WTC11 (cell line): Measurements from ENCODE around the gene ZNF423. TPM values are rescaled to one million over a fixed set of nuclear protein-coding genes. Genes with fewer than 3 reads are reported as not detected.

Experiments
- ATAC-seq: fragments of 200-7000 bp; cut with Tn5 transposase; 2 replicates; pipeline ENCODE4 v1.10.0; 2021; ENCODE audit warnings: mild to moderate bottlenecking, moderate library complexity
- CTCF ChIA-PET: fragments of 300-600 bp; sonication (Branson Sonifier 250); formaldehyde crosslinking; loops from one replicate; lab custom pipeline; 2021; ENCODE audit warnings: antibody characterized with exemption; lab: Charles Lee
- POLR2A ChIA-PET: fragments of 350-600 bp; sonication (Branson Sonifier 250); formaldehyde crosslinking; loops from one replicate; lab custom pipeline; 2021; ENCODE audit warnings: antibody characterized with exemption; lab: Charles Lee
- DNase-seq: peaks from one replicate; pipeline ENCODE4 v3.0.0; 2021; ENCODE audit warnings: low spot score
- H3K27ac Mint-ChIP-seq: 2 replicates; pipeline ENCODE4 v1.8.0; 2021; ENCODE audit warnings: mixed read lengths
- H3K27me3 Mint-ChIP-seq: 2 replicates; pipeline ENCODE4 v1.8.0; 2021; ENCODE audit warnings: low read depth, mild to moderate bottlenecking, moderate library complexity, mixed read lengths
- H3K36me3 Mint-ChIP-seq: 2 replicates; pipeline ENCODE4 v1.8.0; 2021; ENCODE audit warnings: mixed read lengths
- H3K4me1 Mint-ChIP-seq: 2 replicates; pipeline ENCODE4 v1.8.0; 2022; ENCODE audit warnings: mixed read lengths
- H3K4me3 Mint-ChIP-seq: 2 replicates; pipeline ENCODE4 v1.8.0; 2021; ENCODE audit warnings: mild to moderate bottlenecking, moderate library complexity, mixed read lengths
- H3K9me3 Mint-ChIP-seq: 2 replicates; pipeline ENCODE4 v1.8.0; 2021; ENCODE audit warnings: mixed read lengths
- ATF1 ChIP-seq: sonication (generic); formaldehyde crosslinking; IDR thresholded peaks from 2 replicates; pipeline ENCODE4 v1.8.1; 2023; ENCODE audit warnings: mild to moderate bottlenecking, moderate library complexity, missing genetic modification reagents
- CREM ChIP-seq: sonication (generic); formaldehyde crosslinking; IDR thresholded peaks from 2 replicates; pipeline ENCODE4 v1.8.1; 2022; ENCODE audit warnings: mild to moderate bottlenecking, missing genetic modification reagents, moderate library complexity
- ETV6 ChIP-seq: sonication (generic); formaldehyde crosslinking; IDR thresholded peaks from 2 replicates; pipeline ENCODE4 v1.8.1; 2022; ENCODE audit warnings: mild to moderate bottlenecking, missing genetic modification reagents
- FOXP1 ChIP-seq: sonication (generic); formaldehyde crosslinking; IDR thresholded peaks from 2 replicates; pipeline ENCODE4 v1.8.0; 2022; ENCODE audit warnings: missing genetic modification reagents, mild to moderate bottlenecking, moderate library complexity, borderline replicate concordance
- GTF2I ChIP-seq: fragments of 250-450 bp; sonication (Bioruptor Pico); conservative IDR thresholded peaks from 2 replicates; pipeline ENCODE4 v1.4.0; 2021; ENCODE audit warnings: mild to moderate bottlenecking
- HMGA2 ChIP-seq: fragments of 250-450 bp; sonication (Bioruptor Pico); IDR thresholded peaks from 2 replicates; pipeline ENCODE4 v1.4.0; 2021; ENCODE audit warnings: mild to moderate bottlenecking, moderate library complexity
- JUN ChIP-seq: sonication (generic); formaldehyde crosslinking; IDR thresholded peaks from 2 replicates; pipeline ENCODE4 v1.8.0; 2023; ENCODE audit warnings: mild to moderate bottlenecking, missing genetic modification reagents
- NFYB ChIP-seq: sonication (generic); formaldehyde crosslinking; conservative IDR thresholded peaks from 2 replicates; pipeline ENCODE4 v1.8.0; 2022; ENCODE audit warnings: low read depth, missing genetic modification reagents
- RELA ChIP-seq: sonication (generic); formaldehyde crosslinking; IDR thresholded peaks from 2 replicates; pipeline ENCODE4 v1.8.1; 2022; ENCODE audit warnings: missing genetic modification reagents, mild to moderate bottlenecking, borderline replicate concordance
- RORB ChIP-seq: fragments of 250-450 bp; sonication (Bioruptor Pico); IDR thresholded peaks from 2 replicates; pipeline ENCODE4 v1.9.0; 2021; ENCODE audit warnings: mild to moderate bottlenecking
- ZNF263 ChIP-seq: sonication (generic); formaldehyde crosslinking; IDR thresholded peaks from 2 replicates; pipeline ENCODE4 v1.8.1; 2022; ENCODE audit warnings: low read depth, mild to moderate bottlenecking, moderate library complexity, missing genetic modification reagents
- ZNF416 ChIP-seq: fragments of 250-450 bp; sonication (Bioruptor Pico); IDR thresholded peaks from 2 replicates; pipeline ENCODE4 v1.9.0; 2021; ENCODE audit warnings: mild to moderate bottlenecking, inconsistent platforms
- total RNA-seq: library from RNA; stranded (reverse); gene quantifications from 3 replicates; pipeline ENCODE4 v1.2.3, GENCODE V29; 2021
- TF ChIP-seq, protein P1 (sequence below): sonication (generic); formaldehyde crosslinking; IDR thresholded peaks from 2 replicates; pipeline ENCODE4 v1.8.0; 2023; ENCODE audit warnings: mild to moderate bottlenecking, missing genetic modification reagents
- TF ChIP-seq, protein P2 (sequence below): fragments of 250-450 bp; sonication (Bioruptor Pico); IDR thresholded peaks from 2 replicates; pipeline ENCODE4 v1.9.0; 2021; ENCODE audit warnings: mild to moderate bottlenecking
- TF ChIP-seq, protein P3 (sequence below): fragments of 250-450 bp; sonication (Bioruptor Pico); IDR thresholded peaks from 2 replicates; pipeline ENCODE4 v1.9.0; 2021; ENCODE audit warnings: moderate library complexity, mild to moderate bottlenecking, inconsistent platforms, borderline replicate concordance
- TF ChIP-seq, protein P4 (sequence below): sonication (generic); formaldehyde crosslinking; IDR thresholded peaks from 2 replicates; pipeline ENCODE4 v1.8.0; 2023; ENCODE audit warnings: missing genetic modification reagents
- TF ChIP-seq, protein P5 (sequence below): sonication (generic); formaldehyde crosslinking; IDR thresholded peaks from 2 replicates; pipeline ENCODE4 v1.8.1; 2023; ENCODE audit warnings: mild to moderate bottlenecking, moderate library complexity, missing genetic modification reagents
- TF ChIP-seq, protein P6 (sequence below): sonication (generic); formaldehyde crosslinking; conservative IDR thresholded peaks from 2 replicates; pipeline ENCODE4 v1.8.1; 2022; ENCODE audit warnings: mild to moderate bottlenecking, missing genetic modification reagents
- TF ChIP-seq, protein P7 (sequence below): sonication (generic); formaldehyde crosslinking; IDR thresholded peaks from 2 replicates; pipeline ENCODE4 v1.8.1; 2022; ENCODE audit warnings: low read depth, missing genetic modification reagents, borderline replicate concordance
- TF ChIP-seq, protein P8 (sequence below): sonication (generic); formaldehyde crosslinking; IDR thresholded peaks from 2 replicates; pipeline ENCODE4 v1.8.1; 2022; ENCODE audit warnings: low read depth, mild to moderate bottlenecking, moderate library complexity, missing genetic modification reagents, borderline replicate concordance

The ZNF423 gene
- total RNA-seq, 1 experiment from 2014 or later, result 38.8 TPM

DNA sequence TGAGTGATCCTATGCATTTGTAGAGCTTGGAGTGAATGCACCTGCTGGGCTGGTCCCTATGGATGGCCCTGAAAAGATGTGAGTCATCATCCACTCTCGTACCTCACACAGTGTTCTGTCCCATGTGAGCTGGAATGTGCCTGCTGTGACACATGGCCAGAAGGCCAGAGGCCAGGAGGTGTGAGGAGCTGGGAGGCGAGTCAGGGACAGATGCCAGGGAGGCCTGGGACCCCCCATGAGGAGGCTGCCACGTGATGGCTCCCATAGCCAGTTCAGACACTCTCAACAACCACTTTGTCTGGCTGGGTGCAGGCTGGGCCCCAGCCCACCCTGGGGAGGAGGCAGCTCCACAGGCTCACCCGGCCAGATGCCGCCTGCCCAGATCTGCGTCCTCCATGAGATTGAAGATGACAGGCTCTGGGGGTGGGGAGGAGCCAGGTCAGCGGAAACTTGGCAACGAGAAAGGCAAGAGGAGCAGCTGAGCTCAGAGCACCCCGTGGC is 313.5 kb downstream of the ZNF423 start:
- Mint-ChIP-seq H3K36me3 (no peaks in the 10 kb centered on the region), H3K27me3 (no peaks in the 10 kb centered on the region), H3K27ac (no peak overlapping the region), H3K4me1 (peaks cover 49% of the 10 kb centered on the region), H3K9me3 (no peaks in the 10 kb centered on the region), H3K4me3 (no peak overlapping the region)
- TF ChIP-seq, protein P1, sequence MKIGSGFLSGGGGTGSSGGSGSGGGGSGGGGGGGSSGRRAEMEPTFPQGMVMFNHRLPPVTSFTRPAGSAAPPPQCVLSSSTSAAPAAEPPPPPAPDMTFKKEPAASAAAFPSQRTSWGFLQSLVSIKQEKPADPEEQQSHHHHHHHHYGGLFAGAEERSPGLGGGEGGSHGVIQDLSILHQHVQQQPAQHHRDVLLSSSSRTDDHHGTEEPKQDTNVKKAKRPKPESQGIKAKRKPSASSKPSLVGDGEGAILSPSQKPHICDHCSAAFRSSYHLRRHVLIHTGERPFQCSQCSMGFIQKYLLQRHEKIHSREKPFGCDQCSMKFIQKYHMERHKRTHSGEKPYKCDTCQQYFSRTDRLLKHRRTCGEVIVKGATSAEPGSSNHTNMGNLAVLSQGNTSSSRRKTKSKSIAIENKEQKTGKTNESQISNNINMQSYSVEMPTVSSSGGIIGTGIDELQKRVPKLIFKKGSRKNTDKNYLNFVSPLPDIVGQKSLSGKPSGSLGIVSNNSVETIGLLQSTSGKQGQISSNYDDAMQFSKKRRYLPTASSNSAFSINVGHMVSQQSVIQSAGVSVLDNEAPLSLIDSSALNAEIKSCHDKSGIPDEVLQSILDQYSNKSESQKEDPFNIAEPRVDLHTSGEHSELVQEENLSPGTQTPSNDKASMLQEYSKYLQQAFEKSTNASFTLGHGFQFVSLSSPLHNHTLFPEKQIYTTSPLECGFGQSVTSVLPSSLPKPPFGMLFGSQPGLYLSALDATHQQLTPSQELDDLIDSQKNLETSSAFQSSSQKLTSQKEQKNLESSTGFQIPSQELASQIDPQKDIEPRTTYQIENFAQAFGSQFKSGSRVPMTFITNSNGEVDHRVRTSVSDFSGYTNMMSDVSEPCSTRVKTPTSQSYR, result no peak
- TF ChIP-seq ZNF416 (CRISPR knock-in tag), result no peak
- TF ChIP-seq HMGA2 (CRISPR knock-in tag), result no peak
- TF ChIP-seq, protein P2, sequence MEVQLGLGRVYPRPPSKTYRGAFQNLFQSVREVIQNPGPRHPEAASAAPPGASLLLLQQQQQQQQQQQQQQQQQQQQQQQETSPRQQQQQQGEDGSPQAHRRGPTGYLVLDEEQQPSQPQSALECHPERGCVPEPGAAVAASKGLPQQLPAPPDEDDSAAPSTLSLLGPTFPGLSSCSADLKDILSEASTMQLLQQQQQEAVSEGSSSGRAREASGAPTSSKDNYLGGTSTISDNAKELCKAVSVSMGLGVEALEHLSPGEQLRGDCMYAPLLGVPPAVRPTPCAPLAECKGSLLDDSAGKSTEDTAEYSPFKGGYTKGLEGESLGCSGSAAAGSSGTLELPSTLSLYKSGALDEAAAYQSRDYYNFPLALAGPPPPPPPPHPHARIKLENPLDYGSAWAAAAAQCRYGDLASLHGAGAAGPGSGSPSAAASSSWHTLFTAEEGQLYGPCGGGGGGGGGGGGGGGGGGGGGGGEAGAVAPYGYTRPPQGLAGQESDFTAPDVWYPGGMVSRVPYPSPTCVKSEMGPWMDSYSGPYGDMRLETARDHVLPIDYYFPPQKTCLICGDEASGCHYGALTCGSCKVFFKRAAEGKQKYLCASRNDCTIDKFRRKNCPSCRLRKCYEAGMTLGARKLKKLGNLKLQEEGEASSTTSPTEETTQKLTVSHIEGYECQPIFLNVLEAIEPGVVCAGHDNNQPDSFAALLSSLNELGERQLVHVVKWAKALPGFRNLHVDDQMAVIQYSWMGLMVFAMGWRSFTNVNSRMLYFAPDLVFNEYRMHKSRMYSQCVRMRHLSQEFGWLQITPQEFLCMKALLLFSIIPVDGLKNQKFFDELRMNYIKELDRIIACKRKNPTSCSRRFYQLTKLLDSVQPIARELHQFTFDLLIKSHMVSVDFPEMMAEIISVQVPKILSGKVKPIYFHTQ (CRISPR knock-in tag), result no peak
- TF ChIP-seq, protein P3, sequence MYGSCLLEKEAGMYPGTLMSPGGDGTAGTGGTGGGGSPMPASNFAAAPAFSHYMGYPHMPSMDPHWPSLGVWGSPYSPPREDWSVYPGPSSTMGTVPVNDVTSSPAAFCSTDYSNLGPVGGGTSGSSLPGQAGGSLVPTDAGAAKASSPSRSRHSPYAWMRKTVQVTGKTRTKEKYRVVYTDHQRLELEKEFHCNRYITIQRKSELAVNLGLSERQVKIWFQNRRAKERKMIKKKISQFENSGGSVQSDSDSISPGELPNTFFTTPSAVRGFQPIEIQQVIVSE (CRISPR knock-in tag), result no peak
- TF ChIP-seq, protein P4, sequence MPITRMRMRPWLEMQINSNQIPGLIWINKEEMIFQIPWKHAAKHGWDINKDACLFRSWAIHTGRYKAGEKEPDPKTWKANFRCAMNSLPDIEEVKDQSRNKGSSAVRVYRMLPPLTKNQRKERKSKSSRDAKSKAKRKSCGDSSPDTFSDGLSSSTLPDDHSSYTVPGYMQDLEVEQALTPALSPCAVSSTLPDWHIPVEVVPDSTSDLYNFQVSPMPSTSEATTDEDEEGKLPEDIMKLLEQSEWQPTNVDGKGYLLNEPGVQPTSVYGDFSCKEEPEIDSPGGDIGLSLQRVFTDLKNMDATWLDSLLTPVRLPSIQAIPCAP, result no peak
- TF ChIP-seq ETV6 (CRISPR knock-in tag), result no peak
- TF ChIP-seq, protein P5, sequence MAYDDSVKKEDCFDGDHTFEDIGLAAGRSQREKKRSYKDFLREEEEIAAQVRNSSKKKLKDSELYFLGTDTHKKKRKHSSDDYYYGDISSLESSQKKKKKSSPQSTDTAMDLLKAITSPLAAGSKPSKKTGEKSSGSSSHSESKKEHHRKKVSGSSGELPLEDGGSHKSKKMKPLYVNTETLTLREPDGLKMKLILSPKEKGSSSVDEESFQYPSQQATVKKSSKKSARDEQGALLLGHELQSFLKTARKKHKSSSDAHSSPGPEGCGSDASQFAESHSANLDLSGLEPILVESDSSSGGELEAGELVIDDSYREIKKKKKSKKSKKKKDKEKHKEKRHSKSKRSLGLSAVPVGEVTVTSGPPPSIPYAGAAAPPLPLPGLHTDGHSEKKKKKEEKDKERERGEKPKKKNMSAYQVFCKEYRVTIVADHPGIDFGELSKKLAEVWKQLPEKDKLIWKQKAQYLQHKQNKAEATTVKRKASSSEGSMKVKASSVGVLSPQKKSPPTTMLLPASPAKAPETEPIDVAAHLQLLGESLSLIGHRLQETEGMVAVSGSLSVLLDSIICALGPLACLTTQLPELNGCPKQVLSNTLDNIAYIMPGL (CRISPR knock-in tag), result no peak
- TF ChIP-seq JUN (CRISPR knock-in tag), result no peak
- TF ChIP-seq ZNF263 (CRISPR knock-in tag), result no peak
- no peak for TF ChIP-seq RORB (CRISPR knock-in tag)
- no peak for TF ChIP-seq CREM (CRISPR knock-in tag)
- TF ChIP-seq, protein P6, sequence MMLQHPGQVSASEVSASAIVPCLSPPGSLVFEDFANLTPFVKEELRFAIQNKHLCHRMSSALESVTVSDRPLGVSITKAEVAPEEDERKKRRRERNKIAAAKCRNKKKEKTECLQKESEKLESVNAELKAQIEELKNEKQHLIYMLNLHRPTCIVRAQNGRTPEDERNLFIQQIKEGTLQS (CRISPR knock-in tag), result no peak
- TF ChIP-seq NFYB, result no peak
- TF ChIP-seq, protein P7, sequence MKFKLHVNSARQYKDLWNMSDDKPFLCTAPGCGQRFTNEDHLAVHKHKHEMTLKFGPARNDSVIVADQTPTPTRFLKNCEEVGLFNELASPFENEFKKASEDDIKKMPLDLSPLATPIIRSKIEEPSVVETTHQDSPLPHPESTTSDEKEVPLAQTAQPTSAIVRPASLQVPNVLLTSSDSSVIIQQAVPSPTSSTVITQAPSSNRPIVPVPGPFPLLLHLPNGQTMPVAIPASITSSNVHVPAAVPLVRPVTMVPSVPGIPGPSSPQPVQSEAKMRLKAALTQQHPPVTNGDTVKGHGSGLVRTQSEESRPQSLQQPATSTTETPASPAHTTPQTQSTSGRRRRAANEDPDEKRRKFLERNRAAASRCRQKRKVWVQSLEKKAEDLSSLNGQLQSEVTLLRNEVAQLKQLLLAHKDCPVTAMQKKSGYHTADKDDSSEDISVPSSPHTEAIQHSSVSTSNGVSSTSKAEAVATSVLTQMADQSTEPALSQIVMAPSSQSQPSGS (CRISPR knock-in tag), result no peak
- TF ChIP-seq ATF1 (CRISPR knock-in tag), result no peak
- no peak for TF ChIP-seq RELA
- no peak for TF ChIP-seq FOXP1
- TF ChIP-seq, protein P8, sequence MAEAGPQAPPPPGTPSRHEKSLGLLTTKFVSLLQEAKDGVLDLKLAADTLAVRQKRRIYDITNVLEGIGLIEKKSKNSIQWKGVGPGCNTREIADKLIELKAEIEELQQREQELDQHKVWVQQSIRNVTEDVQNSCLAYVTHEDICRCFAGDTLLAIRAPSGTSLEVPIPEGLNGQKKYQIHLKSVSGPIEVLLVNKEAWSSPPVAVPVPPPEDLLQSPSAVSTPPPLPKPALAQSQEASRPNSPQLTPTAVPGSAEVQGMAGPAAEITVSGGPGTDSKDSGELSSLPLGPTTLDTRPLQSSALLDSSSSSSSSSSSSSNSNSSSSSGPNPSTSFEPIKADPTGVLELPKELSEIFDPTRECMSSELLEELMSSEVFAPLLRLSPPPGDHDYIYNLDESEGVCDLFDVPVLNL (CRISPR knock-in tag), result no peak
- no peak for TF ChIP-seq GTF2I (CRISPR knock-in tag)
- ATAC-seq, result no peak
- DNase-seq, result no peak
- ChIA-PET CTCF (interaction anchor here (1.2 to 2.4 kb wide), 4 partner anchors 10 to 134 kb away, joined by 5 to 8 read pairs (median 7); no protein-coding TSS in a partner anchor), POLR2A (no interaction called here)
